DMS153 treated with DMSO at 0.1 percent for 48 hours (cell line): Measurements from ENCODE around the gene TNFAIP2.

Experiments used
- DNase-seq: peaks from one replicate; lab custom pipeline; 2025; ENCODE audit not compliant: unreplicated experiment; lab: John Stamatoyannopoulos, UW

The TNFAIP2 gene

DNA sequence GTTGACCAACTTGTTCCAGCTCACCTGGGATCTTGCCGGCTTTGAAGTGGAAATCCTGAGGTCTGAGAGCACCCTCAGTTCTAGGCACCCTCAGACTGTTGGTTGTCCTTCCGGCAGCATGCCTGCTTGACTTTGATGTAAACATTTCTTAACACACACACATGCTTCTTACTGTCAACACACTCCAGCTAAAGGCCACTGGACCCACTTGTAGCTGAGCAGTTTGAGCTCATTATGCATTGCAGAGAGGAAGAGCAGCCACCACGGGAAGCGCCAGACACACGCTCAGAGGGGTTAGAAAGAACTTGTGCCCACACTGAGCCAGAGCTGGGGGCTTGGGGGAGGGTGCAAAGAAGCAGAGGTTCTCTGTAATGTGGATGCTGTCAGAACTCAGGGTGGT lies 55.8 kb downstream of the TNFAIP2 start:
- no peak for DNase-seq

DNA sequence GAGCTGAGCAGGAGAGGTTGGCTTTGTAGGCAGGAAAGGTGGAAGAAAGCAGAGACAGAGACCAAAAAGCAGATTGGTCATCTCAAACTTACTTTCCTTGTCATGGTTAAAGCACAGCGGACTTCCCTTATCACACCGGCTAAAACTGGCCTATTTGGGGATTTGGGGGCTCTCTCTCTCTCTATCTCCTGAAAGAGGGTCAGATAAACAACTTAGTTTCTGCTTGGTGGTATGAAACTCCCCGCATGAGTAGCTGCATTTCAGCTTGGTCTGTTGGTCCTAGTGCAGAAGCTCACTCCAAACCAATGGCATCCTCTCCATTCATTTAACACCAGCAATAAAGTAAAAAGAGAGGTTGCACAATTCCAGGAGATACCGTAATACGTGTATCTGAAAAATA lies 57.1 kb downstream of the TNFAIP2 start:
- no peak for DNase-seq

DNA sequence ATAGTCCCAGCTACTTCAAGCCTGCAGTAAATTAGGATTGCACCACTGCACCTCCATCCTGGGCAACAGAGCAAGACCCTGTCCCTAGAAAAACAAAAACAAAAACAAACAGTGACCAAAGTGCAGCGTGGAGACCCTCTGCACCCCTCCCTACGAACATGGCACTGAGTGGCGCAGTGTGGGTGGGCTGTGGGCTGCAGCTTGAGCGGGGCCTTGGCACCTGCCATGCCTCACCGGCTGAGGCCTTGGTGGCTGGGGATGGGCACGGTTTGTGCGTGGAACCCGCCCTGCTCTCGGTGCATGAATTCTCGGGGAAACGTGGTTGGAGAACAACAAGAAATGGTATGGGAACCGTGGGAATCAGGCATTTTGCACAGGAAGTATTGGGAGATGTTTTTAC lies 60.8 kb downstream of the TNFAIP2 start:
- no peak for DNase-seq

DNA sequence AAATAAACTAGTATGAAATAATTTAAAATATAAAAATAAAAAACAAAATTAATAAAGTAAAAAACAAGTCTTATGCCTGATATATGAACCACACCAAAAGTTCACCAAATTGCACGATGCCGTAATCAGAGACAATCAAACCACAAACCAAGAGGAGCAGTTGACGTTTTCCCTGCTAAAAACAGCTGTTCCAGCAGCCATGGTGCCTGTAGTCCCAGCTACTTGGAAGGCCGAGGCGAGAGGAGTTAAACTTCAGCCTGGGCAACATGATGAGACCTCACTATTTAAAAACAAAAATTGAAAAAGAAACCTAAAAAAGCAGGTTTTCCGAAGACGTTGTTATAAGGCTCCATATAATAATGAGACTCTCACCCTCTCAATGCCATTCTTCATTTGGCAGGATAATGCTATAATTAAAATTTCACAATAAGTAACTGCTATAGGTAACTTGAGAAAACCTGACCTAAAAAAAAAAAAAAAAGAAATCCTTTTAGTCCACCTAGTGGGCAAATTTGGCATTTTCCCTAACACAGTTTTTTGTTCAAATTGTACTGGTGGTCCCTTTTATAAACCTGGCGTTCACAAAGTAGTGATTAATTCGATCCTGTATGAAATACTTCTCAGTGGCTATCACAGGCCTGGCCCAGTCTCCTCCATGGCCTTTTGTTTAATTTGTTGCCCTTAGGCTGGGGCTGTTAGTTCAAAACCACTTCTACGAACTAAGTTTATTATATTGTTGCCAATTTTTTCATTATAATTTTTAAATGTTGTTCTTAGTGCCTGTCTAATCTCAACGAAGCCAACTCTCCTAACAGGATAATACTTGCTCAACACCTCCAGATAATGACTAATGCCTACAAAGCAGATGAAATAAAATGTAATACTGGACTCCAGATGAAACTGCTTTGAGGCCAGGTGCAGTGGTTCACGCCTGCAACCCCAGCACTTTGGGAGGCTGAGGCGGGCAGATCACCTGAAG lies 62.1 kb downstream of the TNFAIP2 start:
- DNase-seq = no peak

DNA sequence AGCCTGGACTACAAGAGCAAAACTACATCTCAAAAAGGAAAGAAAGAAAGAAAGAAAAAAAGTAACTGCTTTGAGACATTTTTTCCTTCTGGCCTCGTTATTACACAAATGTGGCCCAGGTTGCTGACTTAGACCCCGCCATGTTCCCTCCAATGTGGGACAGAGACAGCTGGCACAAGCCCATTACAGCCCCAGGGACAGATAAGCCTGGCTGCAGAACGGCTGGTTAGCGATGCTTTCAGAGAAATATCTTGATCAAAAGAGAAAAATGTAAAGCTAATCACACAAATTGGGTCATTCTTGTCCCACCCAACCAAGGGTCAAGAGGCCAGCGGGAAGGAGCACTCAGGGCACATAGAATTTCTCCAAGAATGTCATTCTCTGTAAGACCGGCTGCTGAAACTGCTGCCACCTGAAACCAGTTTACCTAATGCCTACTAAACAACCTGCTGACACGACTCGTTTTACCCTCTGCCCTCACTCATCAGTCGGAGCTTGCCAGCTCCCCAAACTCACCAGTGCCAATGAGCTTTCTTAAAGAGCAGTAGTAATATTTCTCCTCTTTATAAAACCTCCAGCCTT lies 63.1 kb downstream of the TNFAIP2 start:
- DNase-seq = no peak
